Activated T-cell treated with anti-CD3 and anti-CD28 coated beads for 4 hours (primary cell): ENCODE results near the gene TBC1D24.

ENCODE experiments used
- DNase-seq: peaks from one replicate; pipeline ENCODE4 v3.0.0-alpha.2; 2020

TBC1D24 gene

DNA sequence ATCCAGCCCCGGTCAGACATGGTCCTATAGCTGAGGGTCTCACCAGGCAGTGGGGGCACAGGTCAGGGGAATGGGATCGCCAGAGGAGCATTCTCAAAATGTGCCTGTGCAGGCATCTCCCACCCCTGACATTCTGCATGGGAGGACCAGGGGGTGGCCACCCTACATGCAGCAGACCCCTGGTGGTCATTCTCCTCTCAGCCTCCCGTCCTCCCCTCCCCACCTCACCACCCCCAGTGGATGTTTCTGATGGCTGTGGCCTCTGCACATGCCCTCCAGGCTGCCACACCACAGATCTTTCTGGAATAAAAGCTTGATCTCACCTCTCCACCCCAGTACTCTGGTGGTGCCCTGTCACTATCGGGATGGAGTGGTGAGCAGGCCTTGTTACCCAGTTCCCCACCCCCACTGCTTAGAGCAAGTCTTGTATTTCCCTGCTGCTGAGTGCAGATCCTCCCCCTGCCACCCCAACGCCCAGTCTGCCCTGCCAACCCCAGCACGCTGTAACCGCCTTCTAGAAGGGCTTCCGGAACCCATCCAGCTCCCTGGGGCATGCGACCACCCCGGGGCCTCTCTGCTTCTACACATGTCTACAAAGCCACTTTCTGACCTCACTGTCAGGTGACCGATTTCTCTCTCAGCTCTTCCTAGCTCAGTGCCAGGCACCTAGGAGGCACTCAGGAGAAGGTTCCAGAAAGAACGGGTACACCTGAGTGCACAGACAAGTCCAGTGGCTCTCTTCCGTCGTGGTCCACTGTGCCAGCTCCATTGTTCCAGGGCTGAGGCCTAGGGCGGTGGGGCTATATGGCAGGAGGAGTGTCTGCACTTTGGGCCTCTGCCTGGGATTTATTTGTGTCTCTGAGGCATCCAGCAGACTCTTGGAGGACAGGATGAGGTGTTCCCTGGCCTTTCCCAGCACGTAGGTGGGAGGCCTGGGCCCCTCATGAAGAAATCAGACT, 9.3 kb downstream of the TBC1D24 start:
- DNase-seq = no peak

- DNase-seq = no peak
These were observed 10.1 kb downstream of the TBC1D24 start for GRCh38 chr16:2484898-2485508.

DNA sequence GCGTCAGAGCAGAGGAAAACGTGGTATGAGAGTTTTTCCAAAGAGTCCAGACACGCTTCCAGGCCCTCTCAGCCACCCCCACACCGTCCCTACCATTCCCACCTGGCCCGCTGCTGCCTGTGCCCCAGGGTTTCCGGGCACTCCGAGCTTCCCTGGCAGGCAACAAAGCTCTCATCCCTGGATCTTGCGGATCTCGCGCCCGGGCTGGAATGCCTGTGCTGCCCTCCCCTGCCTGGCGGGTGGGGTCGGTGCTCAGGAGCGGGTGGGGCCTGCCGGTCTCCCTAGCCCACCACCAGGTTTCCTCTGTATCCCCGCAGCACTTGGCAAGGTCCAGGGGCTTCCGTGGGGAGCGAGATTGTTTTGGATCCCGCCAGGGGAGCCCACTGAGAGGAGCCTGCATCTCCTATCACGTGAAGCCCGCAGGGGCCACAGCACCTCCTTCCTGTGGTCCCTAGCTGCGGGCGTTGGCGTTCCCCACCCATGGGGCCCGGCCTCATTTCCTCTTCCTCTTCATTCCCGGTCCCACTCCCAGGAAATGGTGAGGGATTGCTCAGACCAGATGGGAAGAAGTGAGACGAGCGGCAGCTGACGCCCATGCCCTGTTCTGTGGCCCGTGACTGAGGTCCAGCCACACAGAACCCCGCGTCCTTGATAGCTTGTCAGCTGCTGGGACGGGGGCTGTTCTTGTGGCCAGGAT, 11.0 kb downstream of the TBC1D24 start:
- DNase-seq = no peak

DNA sequence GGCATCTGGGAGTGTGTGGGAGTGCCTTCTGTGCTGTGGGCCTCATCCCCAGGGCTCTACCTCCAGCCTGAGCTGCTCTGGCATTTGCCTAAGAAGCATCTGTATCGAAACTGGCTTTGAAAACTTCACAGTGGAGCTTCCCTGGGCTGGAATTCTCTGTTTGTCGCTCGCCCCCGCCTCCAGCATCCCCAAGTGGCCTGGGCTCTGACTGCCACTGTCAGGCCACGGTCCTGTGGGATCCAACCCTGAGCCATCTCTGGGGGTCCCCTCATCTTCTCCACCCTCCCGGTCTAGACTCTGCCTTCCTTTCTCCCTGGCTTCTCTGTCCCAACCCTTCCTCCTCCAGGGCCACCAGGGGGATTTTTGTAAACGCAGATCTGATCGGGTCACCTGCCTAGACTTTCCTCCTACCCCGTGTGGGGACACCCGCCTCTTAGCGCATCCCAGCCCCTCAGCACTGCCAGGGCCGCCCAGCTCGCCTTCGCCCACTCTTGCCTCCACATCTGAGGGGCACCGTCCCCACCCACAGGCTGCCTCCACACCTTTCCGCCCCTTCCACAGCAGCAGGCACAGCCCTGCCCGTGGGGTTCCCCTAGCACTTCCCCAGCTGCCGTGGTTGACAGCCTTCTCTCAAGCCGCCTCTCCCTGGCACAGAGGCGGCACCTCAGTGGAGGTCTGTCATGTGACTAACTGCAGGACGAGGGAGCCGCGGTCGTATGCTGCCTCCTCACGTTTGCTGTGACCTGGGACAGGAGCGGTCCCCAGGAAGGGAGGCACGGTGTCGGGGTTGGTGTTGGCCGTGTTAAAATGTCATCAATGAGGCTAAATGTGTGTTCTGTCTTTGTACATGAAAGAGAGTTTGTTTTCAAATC, 12.0 kb downstream of the TBC1D24 start:
- DNase-seq = peak; percentile 68

DNA sequence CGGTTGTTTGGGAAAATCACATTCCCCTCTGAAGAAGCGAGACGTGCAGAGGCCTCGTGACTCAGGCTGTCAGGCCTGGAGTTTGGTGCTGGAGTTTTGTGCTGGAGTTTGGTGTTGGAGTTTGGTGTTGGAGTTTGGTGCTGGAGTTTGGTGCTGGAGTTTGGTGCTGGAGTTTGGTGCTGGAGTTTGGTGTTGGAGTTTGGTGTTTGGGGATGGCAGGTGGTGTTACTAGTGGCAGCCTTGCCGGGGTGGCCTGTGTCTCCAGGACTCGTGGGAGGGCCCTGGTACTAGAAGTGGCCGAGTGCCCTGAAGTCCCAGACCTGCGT, 12.6 kb downstream of the TBC1D24 start:
- no peak for DNase-seq

DNA sequence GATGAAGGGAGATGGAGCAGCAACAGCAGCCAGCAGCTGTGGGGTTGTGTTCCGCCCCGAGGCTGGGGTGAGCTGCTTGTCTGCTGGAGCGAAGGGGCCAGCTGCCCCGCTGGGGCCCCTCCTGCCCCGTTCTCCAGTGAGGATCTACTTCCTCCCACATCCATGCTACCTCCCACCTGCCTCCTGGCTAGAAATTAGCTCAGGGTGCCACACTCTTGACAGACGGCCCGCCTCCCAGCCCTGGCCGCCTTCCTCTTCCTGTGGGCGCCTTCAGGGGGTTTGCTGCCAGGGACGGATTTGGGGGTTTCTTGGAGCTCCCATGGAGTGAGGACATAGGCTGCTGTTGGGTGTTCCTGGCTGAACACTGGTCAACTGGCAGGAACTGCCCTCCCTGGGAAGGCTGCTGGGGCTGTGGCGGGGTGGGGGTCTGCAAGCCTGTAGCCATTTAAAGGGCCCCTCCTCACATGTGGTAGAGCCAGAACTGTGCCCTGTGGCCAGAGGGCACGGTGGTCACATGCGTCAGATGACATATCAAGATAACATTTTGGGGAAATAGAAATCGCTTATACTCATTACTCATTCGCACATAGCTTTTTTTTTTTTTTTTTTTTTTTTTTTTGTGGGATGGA, 13.1 kb downstream of the TBC1D24 start:
- no peak for DNase-seq

GRCh38 chr16:2489581-2489980, 14.7 kb downstream of the TBC1D24 start:
- no peak for DNase-seq

GRCh38 chr16:2490190-2491105, 15.5 kb downstream of the TBC1D24 start:
- no peak for DNase-seq

DNA sequence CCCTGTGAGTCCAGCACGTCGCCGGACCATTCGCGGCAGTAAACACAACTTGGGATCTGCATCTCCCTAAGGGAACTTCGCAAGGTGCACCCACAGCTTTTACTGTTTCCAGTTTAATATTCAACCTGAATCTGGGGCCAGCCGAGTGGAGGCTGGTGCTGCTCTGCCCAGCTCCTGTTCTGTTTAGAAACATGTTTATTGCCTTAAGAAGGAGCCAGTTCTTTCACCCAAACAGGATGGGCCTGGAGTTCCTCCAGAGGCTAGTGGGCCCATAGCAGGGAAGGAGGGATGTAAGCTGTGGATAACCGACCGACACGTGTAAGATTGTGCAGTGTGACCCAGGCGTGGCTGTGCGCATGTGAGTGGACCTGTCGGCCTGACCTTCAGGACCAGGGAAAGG, 17.4 kb downstream of the TBC1D24 start:
- DNase-seq = no peak

GRCh38 chr16:2493605-2494004, 18.7 kb downstream of the TBC1D24 start:
- no peak for DNase-seq

DNA sequence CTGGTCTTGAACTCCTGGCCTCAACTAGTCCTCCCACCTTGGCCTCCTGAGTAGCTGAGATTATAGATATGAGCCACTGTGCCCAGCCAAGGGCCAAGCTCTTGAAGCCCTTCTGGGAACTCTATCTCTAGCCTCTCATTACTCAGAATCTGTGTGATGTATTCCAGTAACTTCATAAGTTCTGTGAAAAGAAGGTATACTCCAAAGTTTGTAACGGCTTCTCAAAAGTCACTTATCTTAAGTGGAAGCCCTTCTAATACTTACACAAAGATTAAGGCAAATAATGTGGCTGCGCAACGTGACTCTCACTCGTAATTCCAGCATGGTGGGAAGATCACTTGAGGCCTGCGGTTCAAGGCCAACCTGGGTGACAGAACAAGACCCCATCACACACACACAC, 19.7 kb downstream of the TBC1D24 start:
- no peak for DNase-seq

DNA sequence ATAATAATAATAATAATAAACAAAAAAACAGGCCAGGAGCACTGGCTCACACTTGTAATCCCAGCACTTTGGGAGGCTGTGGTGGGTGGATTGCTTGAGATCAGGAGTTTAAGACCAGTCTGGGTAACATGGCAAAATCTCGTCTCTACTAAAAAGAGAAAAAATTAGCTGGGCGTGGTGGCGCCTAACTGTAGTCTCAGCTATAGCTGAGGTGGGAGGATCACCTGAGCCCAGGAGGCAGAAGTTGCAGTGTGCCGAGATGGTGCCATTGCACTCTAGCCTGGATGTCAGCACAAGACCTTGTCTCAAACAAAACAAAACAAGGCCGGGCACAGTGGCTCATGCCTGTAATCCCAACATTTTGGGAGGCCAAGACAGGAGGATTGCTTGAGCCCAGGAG, 20.1 kb downstream of the TBC1D24 start:
- no peak for DNase-seq

- no peak for DNase-seq
These were observed 21.5 kb downstream of the TBC1D24 start for GRCh38 chr16:2496223-2497115.

- DNase-seq = no peak
These were observed 22.2 kb downstream of the TBC1D24 start for GRCh38 chr16:2497116-2497630.

- DNase-seq = no peak
These were observed 23.0 kb downstream of the TBC1D24 start for GRCh38 chr16:2497695-2498484.

- DNase-seq = no peak
These were observed 23.8 kb downstream of the TBC1D24 start for GRCh38 chr16:2498531-2499253.

DNA sequence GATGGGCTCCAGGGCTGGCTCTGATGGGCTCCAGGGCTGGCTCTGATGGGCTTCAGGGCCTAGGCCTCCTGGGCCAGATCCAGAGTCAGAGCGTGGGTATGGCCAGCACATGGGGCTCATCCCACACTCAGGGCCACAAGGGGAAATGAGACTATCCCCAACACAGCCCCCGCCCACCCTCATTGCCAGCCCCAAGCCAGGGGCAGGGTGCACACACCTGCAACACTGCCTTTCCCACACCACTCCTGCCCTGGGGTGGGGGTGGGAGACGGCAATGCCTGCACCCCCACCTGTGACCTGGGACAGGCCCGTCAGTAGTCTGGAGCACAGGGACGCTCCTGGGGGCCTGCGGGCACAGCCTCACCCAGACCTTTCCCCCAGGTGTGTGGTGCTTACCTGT, 24.5 kb downstream of the TBC1D24 start:
- no peak for DNase-seq

DNA sequence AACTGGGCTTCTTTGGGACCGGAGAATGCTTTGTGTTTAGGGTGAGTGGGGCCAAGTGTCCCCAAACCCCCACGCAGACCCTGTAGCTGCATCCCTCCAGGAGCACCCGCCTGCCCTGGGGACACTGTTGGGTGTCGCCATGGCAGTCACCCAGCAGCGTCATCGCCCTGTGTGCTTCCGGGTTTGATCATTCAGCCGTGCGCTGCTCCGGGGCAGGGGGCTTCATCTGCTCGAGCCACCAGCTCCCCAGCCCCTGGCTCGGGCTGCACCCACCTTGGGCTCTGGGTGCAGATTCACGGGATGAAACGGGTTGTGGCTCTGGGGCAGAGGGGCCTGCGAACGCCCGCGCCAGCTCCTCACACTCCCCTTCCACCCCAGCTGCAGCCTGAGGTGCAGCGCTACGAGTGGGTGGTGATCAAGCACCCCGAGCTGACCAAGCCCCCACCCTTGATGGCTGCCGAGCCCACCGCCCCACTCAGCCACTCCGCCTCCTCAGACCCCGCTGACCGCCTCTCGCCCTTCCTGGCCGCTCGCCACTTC, 25.0 kb downstream of the TBC1D24 start:
- DNase-seq = no peak
